ENCODE measurements around the gene CNOT2.

GRCh38 chr12:70264067-70264867 is 21.0 kb downstream of the CNOT2 start:
- TF ChIP-seq ESRRG (CRISPR knock-in tag; IDR thresholded peaks at IDR 0.05) (no peak), ZFP30 (CRISPR knock-in tag; IDR thresholded peaks at IDR 0.05) (no peak), PATZ1 (CRISPR knock-in tag; IDR thresholded peaks at IDR 0.05; ENCODE audit: borderline replicate concordance) (no peak), ZNF8 (CRISPR knock-in tag; IDR thresholded peaks at IDR 0.05) (no peak), OSR1 (CRISPR knock-in tag; IDR thresholded peaks at IDR 0.05) (no peak), BACH2 (CRISPR knock-in tag; IDR thresholded peaks at IDR 0.05; ENCODE audit: borderline replicate concordance) (no peak), ZFP3 (CRISPR knock-in tag; IDR thresholded peaks at IDR 0.05) (no peak), CSRNP3 (CRISPR knock-in tag; IDR thresholded peaks at IDR 0.05) (no peak)

Measured in SK-N-SH treated with all-trans-retinoic acid at 6 μM for 48 hours (cell line).